SU-DHL-6 (cell line): ENCODE measurements around the gene PGM1.

Source experiments
- EZH2phosphoT487 ChIP-seq: fragments of 200-600 bp; sonication (generic), shearing (Covaris generic); conservative IDR thresholded peaks from 2 replicates; pipeline ENCODE4 v1.6.1; 2018; ENCODE audit warnings: mild to moderate bottlenecking, antibody characterized with exemption, low read length, moderate library complexity, mixed read lengths
- TF ChIP-seq, protein P1 (sequence below): fragments of 200-600 bp; sonication (generic); IDR thresholded peaks from one replicate; pipeline ENCODE4 v1.5.1; 2017; ENCODE audit warnings: antibody characterized with exemption, mild to moderate bottlenecking, low read length, moderate library complexity; ENCODE audit not compliant: insufficient read depth, poor library complexity, severe bottlenecking

DNA sequence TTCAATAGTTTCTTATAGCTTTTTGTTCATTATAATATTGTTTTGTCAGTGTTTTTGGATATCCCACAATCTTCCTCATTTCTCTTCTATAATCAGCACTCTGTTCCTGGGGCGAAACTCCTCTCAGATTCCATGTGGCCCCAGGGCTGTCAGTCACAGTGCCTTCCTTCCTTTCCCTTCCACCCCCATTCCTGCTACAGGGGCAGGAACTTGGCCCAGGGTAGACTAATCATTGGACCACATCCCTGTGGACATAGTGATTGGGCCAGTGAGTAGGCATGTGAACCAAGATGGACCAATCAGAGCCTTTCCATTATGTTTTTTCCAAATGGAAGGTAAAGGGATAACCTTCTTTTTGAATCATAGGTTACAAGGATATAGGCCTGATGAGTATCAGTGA, 78.3 kb downstream of the PGM1 start:
- TF ChIP-seq, protein P1, sequence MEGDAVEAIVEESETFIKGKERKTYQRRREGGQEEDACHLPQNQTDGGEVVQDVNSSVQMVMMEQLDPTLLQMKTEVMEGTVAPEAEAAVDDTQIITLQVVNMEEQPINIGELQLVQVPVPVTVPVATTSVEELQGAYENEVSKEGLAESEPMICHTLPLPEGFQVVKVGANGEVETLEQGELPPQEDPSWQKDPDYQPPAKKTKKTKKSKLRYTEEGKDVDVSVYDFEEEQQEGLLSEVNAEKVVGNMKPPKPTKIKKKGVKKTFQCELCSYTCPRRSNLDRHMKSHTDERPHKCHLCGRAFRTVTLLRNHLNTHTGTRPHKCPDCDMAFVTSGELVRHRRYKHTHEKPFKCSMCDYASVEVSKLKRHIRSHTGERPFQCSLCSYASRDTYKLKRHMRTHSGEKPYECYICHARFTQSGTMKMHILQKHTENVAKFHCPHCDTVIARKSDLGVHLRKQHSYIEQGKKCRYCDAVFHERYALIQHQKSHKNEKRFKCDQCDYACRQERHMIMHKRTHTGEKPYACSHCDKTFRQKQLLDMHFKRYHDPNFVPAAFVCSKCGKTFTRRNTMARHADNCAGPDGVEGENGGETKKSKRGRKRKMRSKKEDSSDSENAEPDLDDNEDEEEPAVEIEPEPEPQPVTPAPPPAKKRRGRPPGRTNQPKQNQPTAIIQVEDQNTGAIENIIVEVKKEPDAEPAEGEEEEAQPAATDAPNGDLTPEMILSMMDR = no peak
- no peak for TF ChIP-seq EZH2phosphoT487
